Stimulated activated CD8-positive, alpha-beta memory T cell treated with anti-CD3 and anti-CD28 coated beads, Interleukin-15, amount 100 ng/mL, for 24 hours (primary cell): Measurements from ENCODE around the gene FOXP1.
"Not testable (repeated sequence)": the region's sequence is repeated elsewhere in the genome, so short reads cannot be mapped to it uniquely, and the experiment has no call there.

Source experiments
- DNase-seq: peaks from one replicate; pipeline ENCODE4 v3.0.0-alpha.2; 2020; ENCODE audit warnings: low read depth

Gene FOXP1

DNA sequence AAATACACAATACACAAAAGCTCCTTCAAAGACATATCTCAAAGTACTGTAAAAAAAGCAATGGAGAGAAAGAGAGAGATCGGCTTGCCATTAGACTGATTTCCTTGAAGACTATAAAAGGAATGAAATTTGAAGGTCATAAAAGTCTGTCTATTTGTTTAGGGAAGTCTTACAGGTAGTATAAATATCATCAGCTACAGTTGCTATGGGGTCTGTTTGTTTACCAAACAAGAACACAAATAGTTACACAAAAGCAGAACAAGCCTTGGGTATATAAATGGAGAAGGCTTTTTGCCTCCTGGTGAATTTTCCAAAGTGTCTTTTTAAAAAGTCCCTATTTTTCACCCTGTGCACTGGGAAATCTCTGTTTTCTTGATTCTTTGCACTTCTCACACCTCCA, 552.3 kb downstream of the FOXP1 start:
- DNase-seq: no peak

- no peak for DNase-seq
Measured at GRCh38 chr3:71030748-71031147, 552.8 kb downstream of the FOXP1 start.

- no peak for DNase-seq
Measured at GRCh38 chr3:71029770-71030169, 553.8 kb downstream of the FOXP1 start.

DNA sequence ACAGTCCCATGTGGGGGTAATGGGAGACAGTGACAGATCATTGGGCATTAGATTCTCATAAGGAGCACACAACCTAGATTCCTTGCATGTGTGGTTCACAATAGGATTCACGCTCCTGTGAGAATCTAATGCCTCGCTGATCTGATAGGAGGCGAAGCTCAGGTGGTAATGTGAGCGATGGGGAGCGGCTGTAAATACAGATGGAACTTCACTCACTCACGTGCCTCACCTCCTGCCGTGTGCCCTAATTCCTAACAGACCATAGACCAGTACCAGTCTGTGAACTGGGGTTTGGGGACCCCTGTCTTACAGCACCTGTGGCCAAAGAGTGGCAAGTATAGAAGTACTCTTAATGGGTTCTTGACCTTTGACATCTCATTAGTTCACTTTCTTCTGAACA, 554.7 kb downstream of the FOXP1 start:
- no peak for DNase-seq

DNA sequence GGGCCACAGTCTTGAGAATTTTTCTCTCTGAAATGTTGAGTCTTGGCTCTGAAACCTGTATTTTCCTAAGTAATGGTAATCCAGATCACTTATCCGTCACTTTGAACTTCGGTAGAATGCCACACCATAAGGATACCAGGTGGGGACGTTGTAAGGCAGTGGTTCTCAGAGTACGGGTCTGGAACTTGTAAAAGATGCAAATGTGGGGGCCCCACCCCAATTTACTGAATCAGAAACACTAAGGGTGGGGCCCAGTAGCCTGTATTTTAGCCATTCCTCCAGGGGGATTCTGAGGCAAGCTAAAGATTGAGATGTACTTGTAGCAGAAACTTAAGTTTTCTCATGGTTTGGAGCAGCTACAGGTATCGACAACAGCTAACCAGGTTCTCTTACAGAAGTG, 555.3 kb downstream of the FOXP1 start:
- no peak for DNase-seq

- no peak for DNase-seq
Measured at GRCh38 chr3:71026634-71027578, 556.6 kb downstream of the FOXP1 start.

- no peak for DNase-seq
Measured at GRCh38 chr3:71025516-71025915, 558.0 kb downstream of the FOXP1 start.

- no peak for DNase-seq
Measured at GRCh38 chr3:71025010-71025409, 558.5 kb downstream of the FOXP1 start.

GRCh38 chr3:71022551-71023335, 560.8 kb downstream of the FOXP1 start:
- no peak for DNase-seq

GRCh38 chr3:71018799-71019198, 564.7 kb downstream of the FOXP1 start:
- DNase-seq: no peak

GRCh38 chr3:71016178-71016845, 567.2 kb downstream of the FOXP1 start:
- DNase-seq: no peak

GRCh38 chr3:71014616-71015015, 568.9 kb downstream of the FOXP1 start:
- DNase-seq: not testable (repeated sequence)

GRCh38 chr3:71012971-71013370, 570.6 kb downstream of the FOXP1 start:
- DNase-seq: no peak

- no peak for DNase-seq
Measured at GRCh38 chr3:71011565-71012287, 571.8 kb downstream of the FOXP1 start.

GRCh38 chr3:71010726-71011455, 572.6 kb downstream of the FOXP1 start:
- no peak for DNase-seq

DNA sequence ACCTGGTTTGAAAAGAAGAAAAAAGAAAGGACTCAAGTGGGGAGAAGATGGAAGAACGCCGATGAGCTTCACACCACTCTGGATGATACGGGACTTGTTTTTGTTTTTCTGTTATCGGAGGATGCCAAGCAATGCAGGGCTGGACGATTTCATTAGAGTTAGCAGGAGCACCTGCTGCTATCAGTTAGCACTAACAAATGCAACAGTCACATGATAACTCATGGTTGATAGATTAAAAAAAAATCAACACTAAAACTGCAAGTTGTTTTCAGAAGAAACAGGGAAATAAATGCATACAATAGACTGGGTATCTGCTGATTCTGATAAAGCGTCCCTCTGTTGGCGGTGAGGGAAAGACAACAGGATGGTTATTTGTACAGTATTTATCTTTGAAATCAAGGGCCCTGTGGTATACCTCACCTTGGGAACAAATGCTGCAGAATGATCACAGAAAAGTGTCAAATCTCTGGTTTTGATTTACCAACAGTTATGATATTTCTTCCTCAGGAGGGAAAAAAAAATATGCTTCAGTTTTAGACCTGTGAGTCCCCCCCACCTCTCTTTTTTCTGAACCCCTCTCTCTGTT, 575.1 kb downstream of the FOXP1 start:
- no peak for DNase-seq

GRCh38 chr3:71006810-71007785, 576.4 kb downstream of the FOXP1 start:
- DNase-seq: no peak

- DNase-seq: no peak
Measured at GRCh38 chr3:71005702-71006321, 577.7 kb downstream of the FOXP1 start.

DNA sequence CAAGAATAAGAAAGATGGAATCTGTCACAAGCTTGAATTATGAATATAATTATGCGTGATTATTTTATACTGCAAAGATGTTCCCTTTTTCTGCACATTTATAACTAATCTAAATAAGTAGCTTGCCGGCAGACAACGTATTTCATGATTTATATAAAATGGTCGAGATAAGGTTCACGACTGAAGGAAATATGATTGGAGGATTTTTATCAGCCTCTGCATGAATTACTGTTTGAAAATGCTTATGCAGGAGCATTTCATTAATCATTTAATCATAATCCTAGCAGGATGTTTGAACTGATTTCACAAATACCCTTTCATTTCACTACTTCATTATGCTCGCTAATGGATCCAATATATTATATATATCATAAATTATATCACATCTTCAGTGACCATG, 580.0 kb downstream of the FOXP1 start:
- DNase-seq: no peak
